Stimulated activated CD4-positive, alpha-beta T cell treated with anti-CD3 and anti-CD28 coated beads, Interleukin-15, amount 100 ng/mL, for 1 hour (primary cell): Measurements from ENCODE around the gene UVSSA.

Experiments used
- DNase-seq, 2 donors: peaks; one replicate each; pipeline ENCODE4 v3.0.0-alpha.2; 2020; ENCODE audit warnings: low read depth in 1 of 2, low spot score in 1 of 2

Gene UVSSA

GRCh38 chr4:1345903-1346780, 866 bp upstream of the UVSSA start:
- DNase-seq = peak; percentile 16 to 35

GRCh38 chr4:1347410-1347864, 429 bp downstream of the UVSSA start:
- DNase-seq = peak in 1 of 2 donors; percentile 15

GRCh38 chr4:1348014-1348513, 1.1 kb downstream of the UVSSA start:
- no peak for DNase-seq

GRCh38 chr4:1348746-1349145, 1.7 kb downstream of the UVSSA start:
- no peak for DNase-seq

DNA sequence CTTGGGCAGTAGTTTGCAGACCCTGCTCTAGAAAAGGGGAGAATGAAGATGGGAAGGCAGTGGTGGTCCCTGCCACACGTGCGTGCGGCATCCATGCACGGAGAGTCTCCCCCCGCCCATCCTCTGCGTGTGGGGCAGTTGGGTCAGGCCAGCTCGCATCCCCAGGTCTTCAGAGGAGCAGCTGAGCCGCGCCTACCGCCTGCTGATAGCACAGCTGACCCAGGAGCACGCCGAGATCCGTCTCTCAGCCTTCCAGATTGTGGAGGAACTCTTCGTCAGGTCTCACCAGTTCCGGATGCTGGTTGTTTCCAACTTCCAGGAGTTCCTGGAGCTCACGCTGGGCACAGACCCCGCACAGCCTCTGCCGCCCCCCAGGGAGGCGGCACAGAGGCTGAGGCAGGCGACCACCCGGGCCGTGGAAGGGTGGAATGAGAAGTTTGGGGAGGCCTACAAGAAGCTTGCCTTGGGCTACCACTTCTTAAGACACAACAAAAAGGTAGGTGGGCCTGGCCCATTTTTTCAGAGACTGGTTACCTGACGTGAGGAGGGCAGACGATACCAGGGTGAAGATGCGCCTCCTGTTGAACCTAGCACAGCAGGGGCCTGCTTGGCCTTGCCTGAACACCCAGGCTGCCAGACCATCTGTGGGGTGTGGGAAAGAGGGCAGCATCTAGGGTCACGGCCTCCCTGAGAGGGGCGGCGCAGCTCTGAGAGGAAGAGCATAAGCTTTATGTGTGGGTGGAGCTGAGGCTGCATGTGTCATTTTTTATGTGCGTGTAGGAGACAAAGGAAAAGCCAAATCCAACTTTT, 2.6 kb downstream of the UVSSA start:
- no peak for DNase-seq

GRCh38 chr4:1350169-1350520, 3.1 kb downstream of the UVSSA start:
- no peak for DNase-seq

DNA sequence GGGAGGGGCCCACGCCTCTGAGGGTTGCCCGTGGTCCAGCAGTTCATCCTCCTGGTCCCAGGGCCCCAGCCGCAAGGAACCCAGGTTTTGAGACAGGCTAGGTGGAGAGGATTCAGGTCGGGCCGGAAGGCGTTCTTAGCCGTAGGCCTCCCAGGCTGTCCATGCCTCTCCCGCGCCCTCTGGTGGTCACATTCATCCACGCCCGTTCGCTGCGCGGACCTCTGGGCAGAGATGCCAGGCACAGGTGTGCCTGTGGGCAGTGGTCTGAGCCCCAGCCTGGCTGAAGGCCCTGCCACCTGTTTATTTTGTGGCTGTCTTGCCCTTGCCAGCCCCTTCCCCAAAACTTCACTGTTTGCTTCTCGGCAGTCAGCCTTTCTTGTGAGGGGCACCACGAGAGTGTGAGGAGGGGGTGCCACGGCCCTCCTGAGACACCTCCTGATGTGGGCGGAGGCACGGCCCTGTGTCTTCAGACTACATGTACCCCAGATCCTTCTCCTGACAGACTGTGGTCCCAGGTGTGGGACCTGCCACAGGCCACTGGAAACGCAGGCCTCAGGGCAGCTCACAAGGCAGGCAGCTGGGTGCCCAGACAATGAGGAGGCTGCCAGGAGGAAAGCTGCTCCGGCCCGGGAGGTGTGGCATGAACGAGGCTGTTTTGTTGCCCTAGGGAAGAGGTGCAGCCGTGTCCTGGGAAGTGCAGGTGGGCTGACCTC, 5.0 kb downstream of the UVSSA start:
- peak; percentile 77 to 83 for DNase-seq

DNA sequence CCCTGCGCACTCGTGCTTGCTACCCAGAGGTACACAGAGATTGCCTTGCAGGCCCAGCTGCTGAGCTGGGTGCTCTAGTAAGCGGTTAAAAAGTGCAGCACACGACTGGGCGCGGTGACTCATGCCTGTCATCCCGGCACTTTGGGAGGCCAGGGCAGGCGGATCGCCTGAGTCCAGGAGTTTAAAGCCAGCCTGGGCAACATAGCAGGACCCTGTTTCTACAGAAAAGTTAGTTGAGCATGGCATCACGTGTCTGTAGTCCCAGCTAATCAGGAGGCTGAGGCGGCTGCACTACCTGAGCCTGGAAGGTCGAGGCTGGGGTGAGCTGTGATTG, 5.5 kb downstream of the UVSSA start:
- DNase-seq = no peak

DNA sequence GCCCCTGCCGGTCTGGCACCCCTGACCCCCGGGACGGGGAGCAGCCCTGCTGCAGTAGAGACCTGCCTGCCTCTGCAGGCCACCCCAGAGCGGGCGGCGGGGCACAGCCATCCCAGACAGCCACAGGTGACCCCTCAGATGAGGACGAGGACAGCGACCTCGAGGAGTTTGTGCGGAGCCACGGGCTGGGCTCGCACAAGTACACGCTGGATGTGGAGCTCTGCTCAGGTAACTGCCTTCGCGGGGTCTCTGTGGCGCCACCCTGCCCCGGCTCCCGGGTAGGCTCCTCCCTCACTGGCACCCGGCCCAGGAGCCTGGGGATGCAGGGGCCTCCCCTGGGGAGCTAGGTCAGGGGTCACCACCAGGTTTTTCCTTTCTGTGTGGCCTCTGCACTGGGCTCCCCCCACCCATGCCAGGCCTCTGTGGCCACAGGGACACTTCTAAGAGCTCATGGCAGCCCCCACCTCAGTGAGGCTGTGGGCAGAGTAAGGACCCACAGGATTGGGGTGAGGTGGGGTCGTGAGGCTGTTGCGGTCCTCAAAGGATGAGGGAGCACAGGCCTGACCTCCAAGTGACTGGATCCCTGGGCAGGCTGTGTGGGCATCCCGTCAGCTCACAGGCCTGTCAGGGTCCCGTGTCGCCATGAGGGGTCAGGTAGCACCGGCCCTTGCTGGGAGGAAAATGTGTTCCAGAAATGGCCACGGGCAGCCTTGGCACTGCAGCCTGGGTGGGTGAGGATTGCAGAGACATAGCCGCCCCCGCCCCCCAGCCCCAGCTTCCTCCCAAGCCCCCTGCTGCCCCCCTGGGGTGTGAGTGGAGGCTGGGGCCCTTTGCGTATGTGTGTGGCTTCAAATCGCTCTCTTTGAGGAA, 6.4 kb downstream of the UVSSA start:
- DNase-seq = no peak

DNA sequence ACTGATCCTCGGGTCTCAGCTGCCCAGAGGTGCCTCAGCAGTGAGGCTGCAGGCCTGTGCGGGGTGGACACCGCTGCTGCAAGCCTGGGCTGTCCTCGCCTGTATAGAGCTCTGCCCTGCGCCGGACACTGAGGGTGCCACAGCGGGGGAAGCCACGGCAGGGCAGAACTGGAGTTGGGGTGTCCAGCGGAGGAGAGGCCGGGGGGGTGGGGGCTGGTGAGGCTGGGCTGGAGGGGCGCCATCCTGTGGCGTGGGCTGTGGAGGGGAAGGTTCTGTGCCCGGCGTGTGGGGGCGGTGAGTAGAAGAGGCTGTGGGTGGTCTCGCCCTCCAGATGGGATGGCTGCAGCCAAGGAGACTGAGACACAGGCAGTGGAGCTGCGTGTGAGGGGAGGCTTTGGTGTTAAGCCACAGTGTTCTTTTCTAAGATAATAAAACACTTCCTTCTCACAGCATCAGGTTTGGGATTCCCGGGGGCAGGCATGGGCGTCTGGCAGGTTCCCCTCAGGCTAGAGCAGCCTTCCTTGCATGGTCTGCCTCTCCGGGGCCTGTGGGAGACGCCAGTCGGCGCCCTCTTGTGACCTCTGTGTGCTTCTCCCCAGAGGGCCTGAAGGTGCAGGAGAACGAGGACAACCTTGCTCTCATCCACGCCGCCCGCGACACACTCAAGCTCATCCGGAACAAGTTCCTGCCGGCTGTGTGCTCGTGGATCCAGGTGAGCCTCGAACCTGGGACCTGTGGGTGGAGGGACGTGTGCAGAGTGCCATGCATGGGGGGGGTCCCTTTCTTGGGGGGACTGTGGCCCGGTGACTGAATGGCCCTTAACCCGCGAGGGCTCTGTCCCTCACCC, 7.4 kb downstream of the UVSSA start:
- DNase-seq = no peak

DNA sequence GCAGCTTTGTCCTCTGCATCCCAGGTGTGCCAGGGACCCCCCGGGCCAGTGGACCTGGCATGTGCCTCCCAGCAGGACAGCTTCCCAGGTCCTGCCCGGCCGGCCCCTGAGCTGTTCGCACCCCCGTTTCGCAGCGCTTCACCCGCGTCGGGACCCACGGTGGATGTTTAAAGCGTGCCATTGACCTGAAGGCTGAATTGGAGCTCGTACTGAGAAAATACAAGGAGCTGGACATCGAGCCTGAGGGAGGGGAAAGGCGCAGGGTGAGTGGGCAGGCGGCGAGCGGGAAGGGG, 7.9 kb downstream of the UVSSA start:
- no peak for DNase-seq

- no peak for DNase-seq
These were observed 8.4 kb downstream of the UVSSA start for GRCh38 chr4:1355378-1355777.

DNA sequence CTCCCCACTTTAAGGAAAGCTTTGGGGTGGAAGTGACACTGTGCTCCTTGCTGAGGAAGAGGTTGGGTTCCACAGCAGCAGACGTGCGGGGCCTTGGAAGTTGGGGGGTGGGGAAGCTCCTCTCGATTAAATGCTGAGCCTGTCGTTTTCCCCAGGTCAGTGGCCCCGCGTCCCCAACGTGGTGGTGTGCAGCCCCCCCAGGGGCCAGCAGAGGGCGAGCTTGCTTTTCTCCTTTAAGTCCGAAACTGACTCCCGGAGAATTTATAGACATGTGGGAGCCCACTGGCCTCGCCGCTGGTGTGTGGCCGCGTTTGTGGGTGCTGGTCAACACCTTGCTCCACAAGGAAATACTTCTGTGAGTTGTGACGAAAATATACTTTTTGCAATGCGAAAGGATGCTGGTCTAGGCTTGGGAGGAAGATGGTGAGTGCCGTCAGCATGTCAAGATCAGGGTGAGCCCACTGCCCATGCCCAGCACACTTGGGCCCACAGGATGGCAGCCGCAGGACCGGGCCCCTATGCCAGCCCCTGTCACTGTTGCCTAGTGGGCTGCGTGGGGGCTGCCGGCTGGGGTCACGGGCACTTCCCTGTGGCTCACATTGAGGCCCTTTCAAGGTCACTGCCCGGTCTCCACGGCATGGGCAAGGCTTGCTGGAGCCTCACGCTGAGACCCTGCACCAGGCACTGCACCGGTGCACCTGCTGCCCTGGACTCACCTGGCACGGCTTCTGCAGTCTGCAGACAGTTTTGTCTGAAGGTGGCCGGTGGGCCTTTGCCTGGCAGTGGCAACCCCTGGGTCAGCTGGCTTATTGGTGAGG, 9.4 kb downstream of the UVSSA start:
- peak in 1 of 2 donors; percentile 31 for DNase-seq

GRCh38 chr4:1357356-1358248, 10.6 kb downstream of the UVSSA start:
- DNase-seq = no peak

- DNase-seq = no peak
These were observed 11.6 kb downstream of the UVSSA start for GRCh38 chr4:1358421-1359143.

DNA sequence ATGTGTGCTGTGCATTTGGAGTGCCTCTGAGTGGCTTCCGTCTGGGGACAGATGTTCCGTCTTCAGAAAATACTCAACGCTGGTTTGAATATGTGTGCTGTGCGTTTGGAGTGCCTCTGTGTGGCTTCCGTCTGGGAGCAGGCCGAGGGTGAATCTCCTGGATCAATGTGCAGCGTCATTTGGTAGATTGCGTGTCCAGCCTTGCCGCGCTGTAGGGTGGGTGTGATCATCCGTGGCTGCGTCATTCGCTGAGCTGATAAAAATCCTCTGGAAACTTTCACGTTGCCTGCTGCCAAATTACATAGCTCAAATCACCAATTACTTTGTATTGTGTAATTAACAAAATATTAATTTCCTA, 12.1 kb downstream of the UVSSA start:
- no peak for DNase-seq

DNA sequence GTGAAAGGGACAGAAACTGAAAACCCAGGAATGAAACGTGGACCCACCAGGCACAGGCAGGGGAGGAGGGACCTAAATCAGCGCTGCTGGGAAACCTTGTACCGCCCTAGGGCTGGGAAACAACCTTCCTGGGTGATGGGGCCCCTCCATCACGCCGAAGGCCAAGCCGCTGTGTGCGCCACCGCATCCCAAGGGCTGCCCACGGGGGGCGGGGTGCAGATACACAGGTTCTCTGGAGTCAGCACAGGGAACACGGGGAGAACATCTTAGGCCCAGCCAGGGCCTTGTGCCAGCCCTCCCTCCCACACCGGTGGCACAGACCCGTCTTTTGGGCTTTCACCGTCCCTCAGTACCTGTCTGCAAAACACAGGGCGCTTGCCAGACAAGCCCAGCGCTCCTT, 13.0 kb downstream of the UVSSA start:
- no peak for DNase-seq
